ENCODE data around the gene CACUL1.
"Not testable (repeated sequence)": the region's sequence is repeated elsewhere in the genome, so short reads cannot be mapped to it uniquely, and the experiment has no call there.

The CACUL1 gene

GRCh38 chr10:118746246-118746645 lies 8.5 kb downstream of the CACUL1 start:
- no peaks in the 10 kb centered on the region for H3K27me3 ChIP-seq (ENCODE audit: low read depth, low read length)
- no peaks in the 10 kb centered on the region for H3K4me1 ChIP-seq (ENCODE audit: low read length)
- H4K20me1 ChIP-seq (ENCODE audit: insufficient read depth, low read length), result peaks cover 51% of the 10 kb centered on the region
- H3K9me3 ChIP-seq (ENCODE audit: insufficient read depth, low read length), result no peaks in the 10 kb centered on the region
- H3K4me3 ChIP-seq (ENCODE audit: low read length), result no peak overlapping the region
- H3K36me3 ChIP-seq (replicated peaks; ENCODE audit: low read depth, low read length), result peaks cover 5% of the 10 kb centered on the region
- no peak overlapping the region for H3K4me2 ChIP-seq (ENCODE audit: low read length)
- H3K27ac ChIP-seq (ENCODE audit: low read length), result no peak overlapping the region
- no peak for TF ChIP-seq EZH2phosphoT487 (IDR thresholded peaks at IDR 0.05; ENCODE audit: low read depth)
- no peak for TF ChIP-seq CTCF (IDR thresholded peaks at IDR 0.05; ENCODE audit: low read depth, low read length)
- H3K79me2 ChIP-seq (ENCODE audit: low read length), result peaks cover 90% of the 10 kb centered on the region
- H3K9ac ChIP-seq (ENCODE audit: low read length), result no peak overlapping the region
- H2AFZ ChIP-seq (ENCODE audit: low read depth, low read length), result no peak overlapping the region

DNA sequence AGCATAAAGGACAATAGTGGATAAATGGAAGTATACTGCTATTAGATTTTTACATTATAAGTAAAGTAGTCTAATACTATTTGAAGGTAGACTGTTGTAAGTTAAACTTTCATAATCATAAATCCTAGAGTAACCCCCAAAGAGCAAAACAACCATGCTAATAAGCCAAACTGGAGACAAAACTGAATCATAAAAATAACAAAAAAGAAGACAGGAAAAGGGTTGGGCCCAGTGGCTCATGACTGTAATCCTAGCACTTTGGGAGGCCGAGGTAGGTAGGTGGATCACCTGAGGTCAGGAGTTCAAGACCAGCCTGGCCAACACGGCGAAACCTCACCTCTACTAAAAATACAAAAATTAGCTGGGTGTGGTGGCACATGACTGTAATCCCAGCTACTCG lies 9.7 kb downstream of the CACUL1 start:
- Histone ChIP-seq H2AFZ (ENCODE audit: low read depth, low read length) (no peak overlapping the region), H3K27ac (ENCODE audit: low read length) (no peak overlapping the region), H3K9ac (ENCODE audit: low read length) (no peak overlapping the region), H3K4me2 (ENCODE audit: low read length) (no peak overlapping the region), H3K79me2 (ENCODE audit: low read length) (peaks cover 86% of the 10 kb centered on the region), H4K20me1 (ENCODE audit: insufficient read depth, low read length) (peaks cover 48% of the 10 kb centered on the region), H3K9me3 (ENCODE audit: insufficient read depth, low read length) (no peaks in the 10 kb centered on the region), H3K4me3 (ENCODE audit: low read length) (no peak overlapping the region), H3K4me1 (ENCODE audit: low read length) (no peaks in the 10 kb centered on the region), H3K36me3 (replicated peaks; ENCODE audit: low read depth, low read length) (peaks cover 5% of the 10 kb centered on the region), H3K27me3 (ENCODE audit: low read depth, low read length) (no peaks in the 10 kb centered on the region)
- no peak for TF ChIP-seq EZH2phosphoT487 (IDR thresholded peaks at IDR 0.05; ENCODE audit: low read depth)
- TF ChIP-seq CTCF (IDR thresholded peaks at IDR 0.05; ENCODE audit: low read depth, low read length), result no peak

GRCh38 chr10:118744346-118744918 lies 10.3 kb downstream of the CACUL1 start:
- H3K27me3 ChIP-seq (ENCODE audit: low read depth, low read length); H3K4me3 ChIP-seq (ENCODE audit: low read length); H3K4me2 ChIP-seq (ENCODE audit: low read length); H2AFZ ChIP-seq (ENCODE audit: low read depth, low read length); H3K4me1 ChIP-seq (ENCODE audit: low read length); H3K9ac ChIP-seq (ENCODE audit: low read length); H3K36me3 ChIP-seq (replicated peaks; ENCODE audit: low read depth, low read length); H3K9me3 ChIP-seq (ENCODE audit: insufficient read depth, low read length); H3K27ac ChIP-seq (ENCODE audit: low read length): not testable (repeated sequence)
- Histone ChIP-seq H4K20me1 (ENCODE audit: insufficient read depth, low read length) (peaks cover 48% of the 10 kb centered on the region), H3K79me2 (ENCODE audit: low read length) (peaks cover 87% of the 10 kb centered on the region)

- Histone ChIP-seq H4K20me1 (ENCODE audit: insufficient read depth, low read length) (peaks cover 43% of the 10 kb centered on the region), H3K9ac (ENCODE audit: low read length) (no peak overlapping the region), H3K4me1 (ENCODE audit: low read length) (peaks cover 6% of the 10 kb centered on the region)
These were observed 12.0 kb downstream of the CACUL1 start for GRCh38 chr10:118742782-118743181.

More at GRCh38 chr10:118742782-118743181, 12.0 kb downstream of the CACUL1 start:
- H3K4me3 ChIP-seq (ENCODE audit: low read length), result no peak overlapping the region
- no peak overlapping the region for H3K4me2 ChIP-seq (ENCODE audit: low read length)
- TF ChIP-seq EZH2phosphoT487 (IDR thresholded peaks at IDR 0.05; ENCODE audit: low read depth) (no peak), CTCF (IDR thresholded peaks at IDR 0.05; ENCODE audit: low read depth, low read length) (no peak)
- peaks cover 86% of the 10 kb centered on the region for H3K79me2 ChIP-seq (ENCODE audit: low read length)
- H3K27me3 ChIP-seq (ENCODE audit: low read depth, low read length), result no peaks in the 10 kb centered on the region
- H3K36me3 ChIP-seq (replicated peaks; ENCODE audit: low read depth, low read length), result no peaks in the 10 kb centered on the region
- H2AFZ ChIP-seq (ENCODE audit: low read depth, low read length), result no peak overlapping the region
- H3K9me3 ChIP-seq (ENCODE audit: insufficient read depth, low read length), result no peaks in the 10 kb centered on the region
- no peak overlapping the region for H3K27ac ChIP-seq (ENCODE audit: low read length)

All from OCI-LY3 (cell line).